Esophagus (tissue), 2 donors: ENCODE data around the gene HACE1. TPM values are rescaled to one million over a fixed set of nuclear protein-coding genes. Genes with fewer than 3 reads are reported as not detected.

Source experiments
- H3K27ac ChIP-seq, 2 donors: one replicate each; pipeline ENCODE4 v1.5.1; 2013; ENCODE audit warnings: low read depth in 2 of 2, mild to moderate bottlenecking in 2 of 2, inconsistent platforms in 1 of 2, low read length in 1 of 2, moderate library complexity in 1 of 2
- H3K27me3 ChIP-seq, 2 donors: one replicate each; pipeline ENCODE4 v1.6.1; 2013; ENCODE audit warnings: low read length in 2 of 2, control low read depth in 1 of 2, mild to moderate bottlenecking in 1 of 2; ENCODE audit not compliant: insufficient read depth in 2 of 2, control insufficient read depth in 1 of 2
- H3K36me3 ChIP-seq, 2 donors: one replicate each; pipeline ENCODE4 v1.6.1; 2013; ENCODE audit warnings: low read length in 1 of 2; ENCODE audit not compliant: control insufficient read depth in 2 of 2, insufficient read depth in 2 of 2
- H3K4me1 ChIP-seq, 2 donors: one replicate each; pipeline ENCODE4 v1.6.1; 2013; ENCODE audit warnings: low read length in 1 of 2; ENCODE audit not compliant: control insufficient read depth in 2 of 2, insufficient read depth in 2 of 2
- H3K4me3 ChIP-seq, 2 donors: one replicate each; pipeline ENCODE4 v1.5.1; 2013; ENCODE audit warnings: low read length in 2 of 2, mild to moderate bottlenecking in 2 of 2, low read depth in 1 of 2, moderate library complexity in 1 of 2
- H3K9me3 ChIP-seq, 2 donors: one replicate each; pipeline ENCODE4 v1.6.1; 2013; ENCODE audit warnings: mild to moderate bottlenecking in 2 of 2, low read depth in 1 of 2, low read length in 1 of 2, moderate library complexity in 1 of 2; ENCODE audit not compliant: control insufficient read depth in 2 of 2, insufficient read depth in 1 of 2
- WGBS, 2 donors: extraction: QIAGEN DNeasy Blood & Tissue Kit; methylation state at CpG; one replicate each; pipeline ENCODE4 v1.1.7; 2013; 5-methylcytosine and 5-hydroxymethylcytosine counted together
- polyA plus RNA-seq, 2 donors: library from polyadenylated mRNA; stranded (reverse); fragments of 200-250 nt; gene quantifications; one replicate each; pipeline ENCODE4 v1.2.3, GENCODE V29; 2013
- donor health status: healthy with polysubstance abuse.
- donor health status: Bipolar disorder and iron deficiency.

HACE1 gene
- polyA plus RNA-seq, 2 donors: 6.4 to 8.6 TPM

- H3K9me3 ChIP-seq: no peaks in the 10 kb centered on the region
- H3K4me1 ChIP-seq: no peaks in the 10 kb centered on the region
- no peaks in the 10 kb centered on the region for H3K36me3 ChIP-seq
- H3K4me3 ChIP-seq: no peak overlapping the region
- H3K27ac ChIP-seq: no peak overlapping the region
- H3K27me3 ChIP-seq: no peaks in the 10 kb centered on the region
- 94 to 96% methylated on average over 3 of the region's 3 CpGs for WGBS, 2 donors
Measured at GRCh38 chr6:104799134-104799657, 60.5 kb downstream of the HACE1 start.

GRCh38 chr6:104796031-104796785 lies 63.5 kb downstream of the HACE1 start:
- Histone ChIP-seq H3K27me3 (no peaks in the 10 kb centered on the region), H3K36me3 (no peaks in the 10 kb centered on the region), H3K27ac (no peak overlapping the region), H3K4me3 (no peak overlapping the region), H3K9me3 (no peaks in the 10 kb centered on the region), H3K4me1 (no peaks in the 10 kb centered on the region)
- WGBS, 2 donors: 87 to 92% methylated on average over 6 of the region's 6 CpGs

GRCh38 chr6:104795363-104795762 lies 64.4 kb downstream of the HACE1 start:
- Histone ChIP-seq H3K27ac (no peak overlapping the region), H3K9me3 (no peaks in the 10 kb centered on the region), H3K36me3 (no peaks in the 10 kb centered on the region), H3K27me3 (no peaks in the 10 kb centered on the region), H3K4me1 (no peaks in the 10 kb centered on the region), H3K4me3 (no peak overlapping the region)
- WGBS, 2 donors: 76 to 93% methylated on average over 3 of the region's 3 CpGs

- WGBS, 2 donors: 52% methylated on average over 5 of the region's 5 CpGs
- Histone ChIP-seq H3K36me3 (no peaks in the 10 kb centered on the region), H3K27me3 (no peaks in the 10 kb centered on the region), H3K9me3 (no peaks in the 10 kb centered on the region), H3K27ac (no peak overlapping the region), H3K4me1 (no peaks in the 10 kb centered on the region), H3K4me3 (no peak overlapping the region)
Measured at GRCh38 chr6:104789770-104790190, 69.9 kb downstream of the HACE1 start.

GRCh38 chr6:104788400-104788799 lies 71.3 kb downstream of the HACE1 start:
- no peak overlapping the region for H3K4me3 ChIP-seq
- H3K4me1 ChIP-seq: no peaks in the 10 kb centered on the region
- no peaks in the 10 kb centered on the region for H3K36me3 ChIP-seq
- no peaks in the 10 kb centered on the region for H3K9me3 ChIP-seq
- H3K27ac ChIP-seq: no peak overlapping the region
- no peaks in the 10 kb centered on the region for H3K27me3 ChIP-seq
- 76 to 90% methylated on average over 2 of the region's 2 CpGs for WGBS, 2 donors

GRCh38 chr6:104787305-104787704 lies 72.4 kb downstream of the HACE1 start:
- Histone ChIP-seq H3K4me1 (no peaks in the 10 kb centered on the region), H3K36me3 (no peaks in the 10 kb centered on the region), H3K27ac (no peak overlapping the region), H3K9me3 (no peaks in the 10 kb centered on the region), H3K27me3 (no peaks in the 10 kb centered on the region), H3K4me3 (no peak overlapping the region)
- WGBS, 2 donors: 91 to 96% methylated on average over 2 of the region's 2 CpGs

GRCh38 chr6:104784884-104785283 lies 74.8 kb downstream of the HACE1 start:
- Histone ChIP-seq H3K9me3 (no peaks in the 10 kb centered on the region), H3K27me3 (no peaks in the 10 kb centered on the region)

GRCh38 chr6:104771258-104771832 lies 88.4 kb downstream of the HACE1 start:
- no peaks in the 10 kb centered on the region for H3K27me3 ChIP-seq
- H3K27ac ChIP-seq: no peak overlapping the region
- 59 to 64% methylated on average over 2 of the region's 2 CpGs for WGBS, 2 donors

More at GRCh38 chr6:104784884-104785283, 74.8 kb downstream of the HACE1 start:
- Histone ChIP-seq H3K36me3 (peaks cover 0 to 2% of the 10 kb centered on the region in 2 donors), H3K4me1 (no peaks in the 10 kb centered on the region), H3K27ac (no peak overlapping the region), H3K4me3 (no peak overlapping the region)
- WGBS, 2 donors: 69 to 76% methylated on average over 2 of the region's 2 CpGs

GRCh38 chr6:104768906-104769305 lies 90.8 kb downstream of the HACE1 start:
- Histone ChIP-seq H3K27me3 (no peaks in the 10 kb centered on the region), H3K9me3 (no peaks in the 10 kb centered on the region), H3K4me3 (no peak overlapping the region), H3K4me1 (no peaks in the 10 kb centered on the region), H3K36me3 (no peaks in the 10 kb centered on the region), H3K27ac (no peak overlapping the region)
- 94 to 96% methylated on average over 1 of the region's 1 CpG for WGBS, 2 donors

More at GRCh38 chr6:104771258-104771832, 88.4 kb downstream of the HACE1 start:
- Histone ChIP-seq H3K4me1 (no peaks in the 10 kb centered on the region), H3K4me3 (no peak overlapping the region), H3K9me3 (no peaks in the 10 kb centered on the region), H3K36me3 (no peaks in the 10 kb centered on the region)
